GM21360 (cell line): Measurements from ENCODE around the gene CTNND2.

Experiments
- ATAC-seq: cut with Tn5 transposase; IDR thresholded peaks from one replicate; pipeline ENCODE4 v1.9.1; 2021; ENCODE audit warnings: mild to moderate bottlenecking, moderate library complexity; ENCODE audit not compliant: unreplicated experiment

Gene CTNND2, protein sequence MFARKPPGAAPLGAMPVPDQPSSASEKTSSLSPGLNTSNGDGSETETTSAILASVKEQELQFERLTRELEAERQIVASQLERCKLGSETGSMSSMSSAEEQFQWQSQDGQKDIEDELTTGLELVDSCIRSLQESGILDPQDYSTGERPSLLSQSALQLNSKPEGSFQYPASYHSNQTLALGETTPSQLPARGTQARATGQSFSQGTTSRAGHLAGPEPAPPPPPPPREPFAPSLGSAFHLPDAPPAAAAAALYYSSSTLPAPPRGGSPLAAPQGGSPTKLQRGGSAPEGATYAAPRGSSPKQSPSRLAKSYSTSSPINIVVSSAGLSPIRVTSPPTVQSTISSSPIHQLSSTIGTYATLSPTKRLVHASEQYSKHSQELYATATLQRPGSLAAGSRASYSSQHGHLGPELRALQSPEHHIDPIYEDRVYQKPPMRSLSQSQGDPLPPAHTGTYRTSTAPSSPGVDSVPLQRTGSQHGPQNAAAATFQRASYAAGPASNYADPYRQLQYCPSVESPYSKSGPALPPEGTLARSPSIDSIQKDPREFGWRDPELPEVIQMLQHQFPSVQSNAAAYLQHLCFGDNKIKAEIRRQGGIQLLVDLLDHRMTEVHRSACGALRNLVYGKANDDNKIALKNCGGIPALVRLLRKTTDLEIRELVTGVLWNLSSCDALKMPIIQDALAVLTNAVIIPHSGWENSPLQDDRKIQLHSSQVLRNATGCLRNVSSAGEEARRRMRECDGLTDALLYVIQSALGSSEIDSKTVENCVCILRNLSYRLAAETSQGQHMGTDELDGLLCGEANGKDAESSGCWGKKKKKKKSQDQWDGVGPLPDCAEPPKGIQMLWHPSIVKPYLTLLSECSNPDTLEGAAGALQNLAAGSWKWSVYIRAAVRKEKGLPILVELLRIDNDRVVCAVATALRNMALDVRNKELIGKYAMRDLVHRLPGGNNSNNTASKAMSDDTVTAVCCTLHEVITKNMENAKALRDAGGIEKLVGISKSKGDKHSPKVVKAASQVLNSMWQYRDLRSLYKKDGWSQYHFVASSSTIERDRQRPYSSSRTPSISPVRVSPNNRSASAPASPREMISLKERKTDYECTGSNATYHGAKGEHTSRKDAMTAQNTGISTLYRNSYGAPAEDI (N-terminal part only)

DNA sequence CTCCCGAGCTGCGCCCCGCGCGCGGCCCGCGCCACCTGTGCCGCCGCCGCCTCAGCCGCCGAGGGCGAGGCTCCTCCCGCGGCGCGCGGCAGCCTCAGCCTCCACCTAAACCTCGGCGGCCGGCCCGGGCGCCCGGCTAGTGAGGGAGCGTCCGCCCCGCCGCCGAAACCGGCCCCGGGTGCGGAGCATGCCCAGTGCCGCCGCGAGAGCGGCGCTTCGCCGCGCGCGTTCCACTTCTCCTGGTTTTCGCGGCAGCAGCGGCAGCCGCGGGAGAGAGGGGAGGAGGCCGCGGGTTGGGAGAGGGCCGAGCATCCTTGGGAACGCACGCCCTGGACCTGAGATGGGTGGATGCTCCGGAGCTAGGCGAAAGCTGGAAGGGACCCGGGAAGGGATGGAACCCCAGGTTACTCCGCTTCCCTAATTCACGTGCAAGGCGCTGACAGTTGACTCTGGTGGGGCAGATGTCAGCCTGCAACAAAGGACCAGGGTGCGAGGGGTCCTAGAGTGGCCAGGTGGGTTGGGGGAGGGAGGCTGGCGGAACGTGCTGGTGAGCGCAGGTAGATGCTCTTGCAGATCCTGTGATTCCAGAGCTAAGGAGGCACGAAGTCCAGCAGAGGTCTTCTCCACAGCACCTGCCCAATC is at the start of gene CTNND2:
Gene CTNND2, minus strand, starts transcription at position 182 of the 642 bp plus-strand sequence. CDS start 593 bp downstream, outside the sequence.
- peak; percentile 28 for ATAC-seq

GRCh38 chr5:11946317-11946716 is 42.1 kb upstream of the CTNND2 start:
- ATAC-seq: no peak

DNA sequence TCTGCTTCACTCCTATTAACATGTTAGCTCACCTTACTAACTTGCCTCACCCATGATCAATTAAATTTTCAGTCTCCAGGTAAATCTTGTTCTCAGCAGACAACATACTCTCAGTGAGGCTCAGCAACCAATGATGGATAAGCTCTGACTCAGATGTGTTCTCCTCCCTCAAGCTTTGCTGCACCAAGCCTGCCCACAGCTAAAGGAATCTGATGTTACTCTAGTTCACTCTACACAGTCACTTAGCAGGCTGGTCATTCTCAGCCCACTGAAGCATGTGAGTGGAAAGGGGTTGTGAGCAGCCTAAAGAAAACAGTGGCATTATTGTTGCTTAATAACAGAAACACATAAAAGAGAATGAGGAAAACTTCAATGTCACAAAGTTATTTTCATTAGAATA is 37.3 kb upstream of the CTNND2 start:
- ATAC-seq: no peak

DNA sequence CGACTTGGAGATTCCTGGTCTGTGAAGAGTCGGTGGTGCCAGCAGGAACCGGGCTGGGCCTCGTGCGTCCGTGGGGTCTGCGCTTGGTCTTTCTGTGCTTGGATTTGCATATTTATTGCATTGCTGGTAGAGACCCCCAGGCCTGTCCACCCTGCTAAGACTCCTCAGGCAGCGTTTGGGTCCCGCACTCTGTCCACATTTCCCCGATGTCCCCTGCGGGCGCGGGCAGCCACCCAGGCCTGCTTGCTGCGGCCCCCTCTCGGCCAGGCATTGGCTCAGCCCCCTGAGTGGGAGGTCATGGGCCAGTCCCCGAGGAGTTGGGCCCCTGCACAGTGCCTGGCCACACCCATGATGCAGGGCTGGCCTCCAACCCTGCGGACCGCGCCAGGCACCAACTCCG is 27.4 kb upstream of the CTNND2 start:
- no peak for ATAC-seq

DNA sequence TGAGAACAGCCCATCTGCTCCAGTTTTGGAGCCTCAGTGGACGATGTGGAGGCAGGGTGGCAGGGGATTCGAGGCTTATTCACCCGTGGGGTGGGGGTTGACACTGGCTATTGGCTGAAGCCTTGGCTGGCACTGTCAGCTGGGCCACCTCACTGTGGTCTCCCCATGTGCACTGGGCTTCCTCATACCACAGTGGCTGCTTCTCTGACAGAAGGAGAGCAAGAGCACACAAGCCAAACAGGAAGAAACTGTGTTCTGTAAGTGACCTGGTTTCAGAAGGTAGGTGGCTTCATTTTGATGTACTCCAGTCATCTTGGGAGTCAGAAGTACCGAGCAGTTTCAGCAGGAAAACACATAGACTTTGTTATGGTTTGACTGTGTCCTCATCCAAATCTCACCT is 24.7 kb upstream of the CTNND2 start:
- no peak for ATAC-seq

GRCh38 chr5:11925701-11926100 is 21.5 kb upstream of the CTNND2 start:
- ATAC-seq: no peak

DNA sequence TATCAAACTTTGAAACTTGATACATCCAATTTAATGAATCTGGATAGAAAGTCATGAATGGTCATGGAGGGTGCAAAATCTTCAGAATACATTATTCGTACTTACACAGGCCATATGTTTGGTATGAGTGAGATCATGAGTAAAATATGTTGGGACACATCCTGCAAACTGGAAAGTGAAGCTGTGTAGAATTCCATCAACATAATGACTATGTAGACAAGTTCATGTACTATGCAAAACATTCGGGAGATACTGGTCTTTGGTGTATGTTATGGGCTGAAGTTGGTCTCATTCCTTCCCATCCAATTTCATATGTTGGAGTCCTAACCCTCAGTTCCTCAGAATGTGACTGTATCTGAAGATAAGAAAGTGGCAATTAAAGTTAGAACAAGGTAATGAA is 18.1 kb upstream of the CTNND2 start:
- no peak for ATAC-seq

DNA sequence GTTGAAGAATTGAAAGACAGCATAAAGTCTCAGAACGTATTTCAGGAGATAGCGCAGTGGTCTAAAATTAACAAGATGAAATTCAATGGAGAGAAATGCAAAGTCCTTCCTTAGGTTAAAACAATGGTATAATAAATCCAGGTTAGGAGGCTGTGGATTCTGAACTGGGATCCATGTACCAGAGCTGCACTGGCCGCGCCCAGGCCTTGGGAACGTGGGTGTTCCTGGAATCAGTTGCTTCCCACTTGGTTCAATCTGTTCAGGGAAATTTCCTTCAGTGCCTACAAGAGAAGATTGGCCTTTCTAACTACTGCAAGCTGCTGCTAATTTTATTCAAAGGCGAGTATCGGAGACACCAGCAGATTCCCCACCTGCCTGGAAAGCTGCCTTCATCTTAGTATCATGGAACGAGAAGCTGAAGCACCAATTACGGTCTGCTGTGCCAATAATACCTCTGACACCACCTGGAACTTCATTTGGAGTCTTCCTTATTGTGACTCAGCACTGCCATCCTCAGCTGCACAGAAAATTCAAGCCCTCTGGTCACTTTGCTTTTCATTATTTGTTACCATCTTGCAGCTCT is 14.3 kb upstream of the CTNND2 start:
- ATAC-seq: no peak

GRCh38 chr5:11909471-11909870 is 5.2 kb upstream of the CTNND2 start:
- no peak for ATAC-seq

- no peak for ATAC-seq
Measured at GRCh38 chr5:11906497-11906896, 2.3 kb upstream of the CTNND2 start.

GRCh38 chr5:11905206-11905605 is 960 bp upstream of the CTNND2 start:
- no peak for ATAC-seq

- peak; percentile 48 for ATAC-seq
Measured at GRCh38 chr5:11903614-11904264, 507 bp downstream of the CTNND2 start.

GRCh38 chr5:11903121-11903613 is 1.1 kb downstream of the CTNND2 start:
- no peak for ATAC-seq

DNA sequence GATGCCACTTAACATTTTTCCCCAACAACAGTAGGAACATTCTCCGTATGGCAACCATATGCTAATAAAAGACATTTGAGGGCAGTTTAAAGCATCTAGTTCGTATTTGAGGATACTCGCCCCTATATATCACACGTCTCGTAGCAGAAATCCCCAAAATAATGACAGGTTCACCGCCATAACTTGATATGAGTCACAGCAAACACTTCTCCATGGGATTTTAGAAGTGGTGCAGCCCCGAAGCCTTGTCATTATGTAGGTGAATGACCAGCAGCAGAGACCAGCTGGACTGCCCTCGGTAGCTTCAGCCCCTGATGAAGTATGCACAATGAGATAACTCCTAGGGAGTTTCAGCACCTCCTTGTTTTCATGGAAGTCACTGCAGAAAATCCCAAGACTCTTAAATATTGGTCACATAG is 2.0 kb downstream of the CTNND2 start:
- ATAC-seq: no peak

GRCh38 chr5:11898787-11899186 is 5.5 kb downstream of the CTNND2 start:
- ATAC-seq: no peak

GRCh38 chr5:11897781-11898180 is 6.5 kb downstream of the CTNND2 start:
- no peak for ATAC-seq

GRCh38 chr5:11894992-11895391 is 9.3 kb downstream of the CTNND2 start:
- ATAC-seq: no peak

GRCh38 chr5:11892832-11893231 is 11.4 kb downstream of the CTNND2 start:
- ATAC-seq: no peak

GRCh38 chr5:11890777-11891176 is 13.5 kb downstream of the CTNND2 start:
- ATAC-seq: no peak

DNA sequence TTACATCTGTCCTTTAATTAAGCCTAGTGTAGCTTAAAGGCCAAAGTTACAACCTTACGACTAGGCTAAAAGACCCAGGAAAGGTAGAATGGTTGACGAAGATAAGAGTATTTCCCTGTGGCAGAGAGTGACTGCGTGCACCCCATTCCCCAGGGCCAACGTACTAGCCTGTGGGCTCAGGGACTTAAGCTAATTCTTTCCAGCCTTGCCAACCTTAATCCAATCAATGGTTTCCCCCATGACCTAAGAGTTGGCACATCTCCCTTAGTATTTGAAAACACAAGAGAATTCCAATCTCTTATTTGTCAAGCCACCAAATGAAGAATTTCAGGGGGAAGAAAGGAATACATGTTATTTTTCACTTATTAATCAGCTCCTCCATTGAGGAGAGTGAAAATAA is 16.0 kb downstream of the CTNND2 start:
- ATAC-seq: no peak
